IMR-90 (cell line): Measurements from ENCODE around the gene MIB1.

Source experiments
- CEBPB ChIP-seq: IDR thresholded peaks from 2 replicates; pipeline ENCODE4 v1.6.1; 2012; ENCODE audit warnings: low read depth, low read length, improper control_type of control experiment
- CHD1 ChIP-seq: IDR thresholded peaks from 2 replicates; pipeline ENCODE4 v1.6.1; 2012; ENCODE audit warnings: low read depth, low read length, improper control_type of control experiment
- CTCF ChIP-seq: conservative IDR thresholded peaks from 2 replicates; pipeline ENCODE4 v1.5.1; 2012; ENCODE audit warnings: mild to moderate bottlenecking, low read depth, low read length, improper control_type of control experiment
- FOS ChIP-seq: fragments of 150-350 bp; IDR thresholded peaks from 2 replicates; pipeline ENCODE4 v1.6.1; 2016; ENCODE audit warnings: low read depth, low read length
- MAFK ChIP-seq: IDR thresholded peaks from 2 replicates; pipeline ENCODE4 v1.6.1; 2012; ENCODE audit warnings: low read depth, low read length, improper control_type of control experiment
- MAZ ChIP-seq: IDR thresholded peaks from 2 replicates; pipeline ENCODE4 v1.6.1; 2012; ENCODE audit warnings: low read depth, mild to moderate bottlenecking, low read length, improper control_type of control experiment, moderate library complexity, borderline replicate concordance
- POLR2A ChIP-seq: IDR thresholded peaks from 2 replicates; pipeline ENCODE4 v1.6.1; 2012; ENCODE audit warnings: mild to moderate bottlenecking, low read depth, low read length
- RAD21 ChIP-seq: IDR thresholded peaks from 2 replicates; pipeline ENCODE4 v1.6.1; 2012; ENCODE audit warnings: low read length, improper control_type of control experiment
- SMC3 ChIP-seq: fragments of 150-350 bp; IDR thresholded peaks from 2 replicates; pipeline ENCODE4 v1.6.1; 2016; ENCODE audit warnings: low read depth, mild to moderate bottlenecking, antibody characterized with exemption, low read length, moderate library complexity
- USF2 ChIP-seq: fragments of 150-350 bp; IDR thresholded peaks from 2 replicates; pipeline ENCODE4 v1.6.1; 2017; ENCODE audit warnings: mild to moderate bottlenecking, antibody characterized with exemption, low read length, low read depth

GRCh38 chr18:21798126-21798525 lies 57.5 kb downstream of the MIB1 start:
- no peak for TF ChIP-seq POLR2A
- TF ChIP-seq CEBPB = no peak
- no peak for TF ChIP-seq CTCF
- TF ChIP-seq FOS = no peak
- no peak for TF ChIP-seq RAD21
- TF ChIP-seq MAFK = no peak
- no peak for TF ChIP-seq SMC3
- no peak for TF ChIP-seq USF2
- no peak for TF ChIP-seq CHD1
- no peak for TF ChIP-seq MAZ
